GM10248 (cell line): ENCODE measurements around the gene ANKH.

Source experiments
- CTCF ChIA-PET: fragments of 300-600 bp; sonication (Branson Sonifier 250); formaldehyde crosslinking; extraction: SDS; loops from one replicate; lab custom pipeline; 2021; ENCODE audit warnings: antibody characterized with exemption; lab: Yijun Ruan, JAX
- POLR2A ChIA-PET: fragments of 350-650 bp; sonication (Branson Sonifier 250); formaldehyde crosslinking; extraction: SDS; loops from one replicate; lab custom pipeline; 2020; ENCODE audit warnings: antibody characterized with exemption; lab: Yijun Ruan, JAX
- DNase-seq: peaks from one replicate; pipeline ENCODE4 v3.0.0; 2012; ENCODE audit errors: extremely low spot score
- TF ChIP-seq, protein P1 (sequence below): IDR thresholded peaks from 2 replicates; pipeline ENCODE4 v1.5.1; 2012; ENCODE audit warnings: mild to moderate bottlenecking, low read depth; ENCODE audit errors: extremely low read depth, missing control alignments, control extremely low read depth

The ANKH gene

DNA sequence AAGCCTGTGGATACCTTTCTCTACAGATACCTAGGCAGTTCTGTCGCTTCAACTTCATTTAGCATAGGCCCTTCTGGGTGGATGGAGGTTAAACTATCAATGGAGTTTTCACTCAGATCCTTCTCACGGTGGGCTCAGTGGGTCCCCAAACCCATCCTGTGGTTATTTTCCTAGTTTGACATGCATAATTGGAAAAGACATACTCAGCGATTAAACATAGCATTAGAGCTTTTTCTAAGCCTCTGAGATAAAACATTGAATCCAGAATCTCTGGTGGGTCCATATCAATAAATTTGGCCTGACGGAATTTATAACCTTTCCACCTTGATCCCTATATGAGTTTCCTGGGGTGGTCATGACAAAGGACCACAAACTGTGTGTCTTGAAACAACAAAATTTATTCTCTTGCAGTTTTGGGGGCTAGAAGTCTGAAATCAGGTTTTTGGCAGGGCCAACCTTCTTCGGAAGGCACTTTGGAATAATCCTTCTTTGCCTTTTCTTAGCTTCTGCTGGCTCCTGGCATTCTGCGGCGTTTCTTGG, 208.8 kb downstream of the ANKH start:
- ChIA-PET POLR2A (no interaction called here), CTCF (interaction anchor here (1.5 to 10.8 kb wide), 2 partner anchors 8 to 16 kb away, joined by 5 to 80 read pairs; no protein-coding TSS in a partner anchor)
- DNase-seq, result no peak
- TF ChIP-seq, protein P1, sequence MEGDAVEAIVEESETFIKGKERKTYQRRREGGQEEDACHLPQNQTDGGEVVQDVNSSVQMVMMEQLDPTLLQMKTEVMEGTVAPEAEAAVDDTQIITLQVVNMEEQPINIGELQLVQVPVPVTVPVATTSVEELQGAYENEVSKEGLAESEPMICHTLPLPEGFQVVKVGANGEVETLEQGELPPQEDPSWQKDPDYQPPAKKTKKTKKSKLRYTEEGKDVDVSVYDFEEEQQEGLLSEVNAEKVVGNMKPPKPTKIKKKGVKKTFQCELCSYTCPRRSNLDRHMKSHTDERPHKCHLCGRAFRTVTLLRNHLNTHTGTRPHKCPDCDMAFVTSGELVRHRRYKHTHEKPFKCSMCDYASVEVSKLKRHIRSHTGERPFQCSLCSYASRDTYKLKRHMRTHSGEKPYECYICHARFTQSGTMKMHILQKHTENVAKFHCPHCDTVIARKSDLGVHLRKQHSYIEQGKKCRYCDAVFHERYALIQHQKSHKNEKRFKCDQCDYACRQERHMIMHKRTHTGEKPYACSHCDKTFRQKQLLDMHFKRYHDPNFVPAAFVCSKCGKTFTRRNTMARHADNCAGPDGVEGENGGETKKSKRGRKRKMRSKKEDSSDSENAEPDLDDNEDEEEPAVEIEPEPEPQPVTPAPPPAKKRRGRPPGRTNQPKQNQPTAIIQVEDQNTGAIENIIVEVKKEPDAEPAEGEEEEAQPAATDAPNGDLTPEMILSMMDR, result no peak

DNA sequence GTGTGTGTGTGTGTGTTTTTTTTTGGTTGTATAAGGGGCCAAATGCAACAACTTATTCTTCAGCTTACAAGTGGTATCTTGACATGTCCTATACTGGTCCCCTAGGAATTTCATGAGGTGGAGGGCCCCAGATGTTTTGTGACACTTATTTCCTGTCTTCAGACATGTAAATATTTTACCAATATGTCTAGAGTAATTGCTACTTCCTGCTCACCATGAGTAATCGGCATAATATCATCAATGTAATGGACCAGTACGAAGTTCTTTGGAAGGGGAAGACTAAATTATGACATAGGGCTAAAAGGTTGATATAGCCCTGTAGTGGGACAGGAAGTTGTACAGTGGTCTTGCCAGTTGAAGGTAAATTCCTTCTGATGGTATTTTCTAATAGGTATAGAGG, 210.7 kb downstream of the ANKH start:
- TF ChIP-seq, protein P1, result no peak
- DNase-seq, result no peak
- POLR2A ChIA-PET, result no interaction called here
- CTCF ChIA-PET, result interaction anchor here (10.8 kb wide), 1 partner anchor 14 kb away, joined by 80 read pairs; no protein-coding TSS in a partner anchor

DNA sequence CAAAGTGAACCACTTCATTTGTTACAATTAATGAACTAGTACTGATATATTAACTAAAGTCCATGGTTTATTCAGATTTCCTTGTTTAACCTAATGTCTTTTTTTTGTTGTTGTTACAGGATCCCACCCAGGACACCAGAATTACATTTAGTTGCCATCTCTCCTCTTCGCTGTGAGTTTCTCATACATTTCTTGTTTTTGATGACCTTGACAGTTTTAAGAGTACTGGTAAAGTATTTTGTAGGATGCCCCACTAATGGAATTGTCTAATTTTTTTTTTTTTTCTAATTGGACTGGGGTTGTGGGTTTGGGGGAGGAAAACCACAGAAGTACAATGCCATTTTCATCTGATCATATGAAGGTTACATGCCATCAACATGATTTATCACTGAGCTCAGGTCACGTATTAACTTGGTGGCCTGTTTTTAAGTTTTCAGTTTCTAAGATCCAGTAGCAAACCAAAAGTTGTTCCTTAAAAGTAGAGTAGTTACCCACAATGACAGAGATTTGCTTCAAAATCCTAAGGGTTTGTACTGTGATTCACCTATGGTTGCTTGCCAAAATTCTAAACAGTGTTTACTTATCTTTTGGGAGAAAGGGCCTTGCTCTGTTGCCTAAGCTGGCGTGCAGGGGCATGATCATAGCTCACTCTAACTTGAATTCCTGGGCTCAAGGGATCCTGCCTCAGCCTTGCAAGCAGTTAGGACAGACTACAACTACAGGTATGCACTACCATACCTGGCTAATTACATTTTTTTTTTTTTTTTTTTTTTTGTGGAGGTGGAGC, 211.6 kb downstream of the ANKH start:
- POLR2A ChIA-PET, result no interaction called here
- TF ChIP-seq, protein P1, result no peak
- DNase-seq, result no peak
- CTCF ChIA-PET, result interaction anchor here (10.8 kb wide), 1 partner anchor 13 kb away, joined by 80 read pairs; no protein-coding TSS in a partner anchor

DNA sequence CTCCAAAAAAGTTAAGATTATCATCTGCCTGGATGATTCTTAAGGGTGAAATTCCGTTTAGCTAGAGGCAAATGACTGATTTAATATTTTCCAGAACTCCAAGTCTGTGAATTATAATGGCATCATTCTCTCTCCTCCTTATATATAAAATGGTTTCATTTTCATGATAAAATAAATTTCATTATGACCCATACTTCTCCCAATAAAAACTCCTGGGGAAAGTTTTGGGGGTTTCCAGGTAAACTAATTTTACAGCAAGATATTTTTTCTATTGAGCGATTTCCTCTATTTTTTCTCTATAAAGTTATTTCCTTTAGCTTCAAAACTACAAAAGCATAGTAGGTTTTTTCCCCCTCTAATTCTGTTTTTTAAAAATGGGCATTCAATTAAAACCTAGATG, 214.7 kb downstream of the ANKH start:
- POLR2A ChIA-PET, result no interaction called here
- TF ChIP-seq, protein P1, result no peak

DNA sequence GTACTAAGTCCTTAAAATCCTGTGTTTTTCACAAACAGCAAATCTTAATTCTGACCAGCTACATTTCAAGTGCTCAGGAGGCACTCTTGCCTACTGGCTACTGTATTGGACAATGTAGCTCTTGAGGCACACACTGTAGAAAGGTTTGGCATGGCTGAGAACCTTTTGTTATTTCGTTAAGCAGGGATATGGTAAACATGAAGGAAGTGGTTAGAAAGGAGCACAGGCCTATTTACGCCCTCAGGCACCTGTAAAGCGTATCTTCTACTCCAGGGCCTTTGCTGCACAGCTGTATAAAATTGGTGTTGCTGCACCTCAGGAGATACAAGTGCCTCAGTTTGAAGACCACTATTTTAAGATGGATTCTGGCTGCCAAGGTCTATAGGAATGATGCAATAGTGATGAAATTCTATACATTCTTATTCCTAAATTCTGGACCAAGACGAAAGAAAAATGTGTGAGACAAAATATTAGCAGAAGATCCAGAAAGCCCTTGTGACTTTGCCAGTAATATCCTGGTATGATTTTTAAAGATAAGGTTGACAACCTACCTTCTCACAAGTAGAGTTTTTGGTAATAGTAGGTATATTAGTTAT, 216.3 kb downstream of the ANKH start:
- TF ChIP-seq, protein P1, result no peak
- CTCF ChIA-PET, result interaction anchor here (1.0 to 10.8 kb wide), 5 partner anchors 8 to 303 kb away, joined by 3 to 80 read pairs (median 5); no protein-coding TSS in a partner anchor
- DNase-seq, result no peak
- POLR2A ChIA-PET, result no interaction called here

More for the DNA sequence above, 214.7 kb downstream of the ANKH start:
- CTCF ChIA-PET, result interaction anchor here (1.0 to 10.8 kb wide), 4 partner anchors 10 to 411 kb away, joined by 3 to 80 read pairs (median 4); no protein-coding TSS in a partner anchor
- no peak for DNase-seq
